GM10847 (cell line): Measurements from ENCODE around the gene TDRD12.

Source experiments
- POLR2A ChIP-seq: IDR thresholded peaks from 2 replicates; pipeline ENCODE4 v1.6.1; 2011; ENCODE audit not compliant: insufficient read length; ENCODE audit errors: extremely low read depth

Gene TDRD12

GRCh38 chr19:32861596-32861995 is 142.0 kb downstream of the TDRD12 start:
- no peak for TF ChIP-seq POLR2A

- no peak for TF ChIP-seq POLR2A
Measured at GRCh38 chr19:32862173-32862572, 142.6 kb downstream of the TDRD12 start.

GRCh38 chr19:32862741-32863140 is 143.2 kb downstream of the TDRD12 start:
- TF ChIP-seq POLR2A, result no peak

GRCh38 chr19:32863301-32863700 is 143.7 kb downstream of the TDRD12 start:
- no peak for TF ChIP-seq POLR2A

GRCh38 chr19:32863841-32864240 is 144.3 kb downstream of the TDRD12 start:
- TF ChIP-seq POLR2A, result no peak

GRCh38 chr19:32864318-32865007 is 144.9 kb downstream of the TDRD12 start:
- no peak for TF ChIP-seq POLR2A

- TF ChIP-seq POLR2A, result no peak
Measured at GRCh38 chr19:32865326-32865725, 145.8 kb downstream of the TDRD12 start.

GRCh38 chr19:32866061-32866460 is 146.5 kb downstream of the TDRD12 start:
- no peak for TF ChIP-seq POLR2A

- TF ChIP-seq POLR2A, result no peak
Measured at GRCh38 chr19:32866564-32867265, 147.1 kb downstream of the TDRD12 start.

GRCh38 chr19:32868206-32868950 is 148.8 kb downstream of the TDRD12 start:
- no peak for TF ChIP-seq POLR2A

GRCh38 chr19:32869369-32869965 is 149.9 kb downstream of the TDRD12 start, which contains the start of gene SLC7A9:
SLC7A9 (minus strand) TSS chr19:32869767; CDS start chr19:32868534, 1,233 bp downstream.
- no peak for TF ChIP-seq POLR2A

- no peak for TF ChIP-seq POLR2A
Measured at GRCh38 chr19:32869966-32870573, 150.5 kb downstream of the TDRD12 start.

- no peak for TF ChIP-seq POLR2A
Measured at GRCh38 chr19:32870981-32871451, 151.4 kb downstream of the TDRD12 start.

- no peak for TF ChIP-seq POLR2A
Measured at GRCh38 chr19:32872391-32872790, 152.8 kb downstream of the TDRD12 start.
